GM19397 (cell line): Measurements from ENCODE around the gene C2CD2.

Experiments
- ATAC-seq: cut with Tn5 transposase; IDR thresholded peaks from one replicate; pipeline ENCODE4 v1.9.1; 2021; ENCODE audit warnings: mild to moderate bottlenecking, moderate library complexity; ENCODE audit not compliant: unreplicated experiment

Gene C2CD2

DNA sequence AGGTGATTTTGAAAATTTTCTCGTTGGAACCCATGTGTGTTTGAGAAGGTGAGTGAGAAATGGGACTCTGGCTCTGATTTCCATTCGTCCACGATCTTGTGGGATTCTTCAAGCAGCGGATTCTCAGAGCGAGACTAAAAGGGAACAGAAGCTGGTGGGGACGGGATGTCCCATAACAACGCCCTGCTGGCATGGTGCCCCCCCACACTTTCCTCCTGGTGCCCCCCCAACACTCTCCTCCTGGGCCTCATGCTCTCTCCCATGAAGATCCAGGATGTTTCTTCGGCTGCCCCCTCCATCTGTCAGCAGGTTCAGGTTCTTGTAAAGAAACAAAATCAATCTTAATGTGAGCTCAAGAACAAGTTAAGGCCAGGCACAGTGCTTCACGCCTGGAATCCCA lies 103.7 kb downstream of the C2CD2 start:
- ATAC-seq = no peak

DNA sequence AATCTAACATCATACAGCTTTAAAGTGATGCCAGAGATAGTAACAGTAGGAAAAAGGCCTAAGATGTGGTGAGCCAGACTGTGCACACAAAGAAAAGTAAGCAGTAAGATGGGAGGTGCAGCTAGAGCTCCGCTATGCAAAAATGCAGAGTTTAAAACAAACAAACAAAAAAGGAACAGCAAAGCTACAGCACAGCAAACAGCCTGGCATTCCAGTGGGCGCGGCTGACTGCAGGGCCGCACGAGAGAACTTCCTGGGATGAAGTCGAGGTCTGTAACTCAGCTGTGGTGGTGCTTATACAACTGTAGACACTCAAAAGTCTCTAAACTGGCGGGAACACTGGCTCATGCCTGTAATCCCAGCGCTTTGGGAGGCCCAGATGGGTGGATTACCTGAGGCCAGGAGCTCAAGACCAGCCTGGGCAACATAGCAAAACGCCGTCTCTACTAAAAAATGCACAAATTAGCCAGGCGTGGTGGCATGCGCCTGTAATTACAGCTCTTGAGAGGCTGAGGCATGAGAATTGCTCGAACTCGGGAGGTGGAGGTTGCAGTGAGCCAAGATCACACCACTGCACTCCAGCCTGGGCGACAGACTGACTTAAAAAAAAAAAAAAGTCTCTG lies 104.7 kb downstream of the C2CD2 start:
- ATAC-seq = no peak

DNA sequence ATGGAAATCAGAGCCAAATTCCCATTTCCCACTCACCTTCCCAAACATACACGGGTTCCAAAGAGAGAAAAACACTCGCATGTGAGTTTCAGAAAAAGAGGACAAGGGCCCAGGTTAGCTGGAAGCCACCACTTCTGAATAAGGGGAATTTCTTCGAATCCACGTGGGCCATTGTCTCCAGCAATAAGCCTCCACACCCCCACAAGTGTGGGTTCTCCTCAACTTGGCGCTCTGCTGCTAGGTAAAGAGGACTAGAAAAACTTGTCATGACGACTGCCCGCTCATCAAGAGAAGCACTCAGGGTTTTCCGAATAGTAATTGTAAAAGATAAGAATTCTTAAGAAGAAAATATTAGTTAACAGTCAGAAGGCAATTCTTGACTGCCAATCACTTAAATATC lies 105.3 kb downstream of the C2CD2 start:
- ATAC-seq = no peak

DNA sequence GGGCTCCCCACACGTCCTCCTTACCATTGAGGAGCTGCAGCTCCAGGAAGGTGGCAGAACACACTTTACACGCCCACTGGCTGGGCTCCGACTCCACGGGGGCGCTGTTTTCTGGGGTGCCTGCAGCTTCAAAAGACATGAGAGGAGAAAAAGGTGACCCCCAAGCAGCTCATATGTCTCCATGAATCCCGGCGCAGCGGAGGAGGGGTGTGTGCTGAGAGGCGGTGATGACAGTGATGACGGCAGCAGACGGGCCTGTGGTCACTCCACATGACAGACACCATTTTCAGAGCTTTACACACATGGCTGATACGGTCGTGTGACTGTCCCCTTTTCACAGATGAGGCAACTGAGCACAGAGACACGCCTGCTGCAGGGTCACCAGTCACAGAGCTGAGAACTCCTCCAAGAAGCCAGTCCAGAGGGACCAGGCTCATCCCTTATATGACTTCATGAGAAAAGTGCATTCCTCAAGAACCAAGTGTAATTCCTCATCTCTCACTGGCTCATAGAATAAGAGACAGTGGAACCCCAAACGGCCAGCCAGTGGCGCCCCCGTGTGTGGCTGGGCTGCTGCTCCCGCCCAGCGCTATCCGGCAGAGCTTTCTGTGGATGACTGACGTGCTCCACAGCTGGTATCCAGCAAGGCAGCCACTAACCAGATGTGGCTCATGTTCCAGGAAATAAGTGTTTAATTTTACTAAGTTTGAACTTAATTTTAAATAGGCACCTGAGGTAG lies 106.6 kb downstream of the C2CD2 start:
- ATAC-seq = no peak

DNA sequence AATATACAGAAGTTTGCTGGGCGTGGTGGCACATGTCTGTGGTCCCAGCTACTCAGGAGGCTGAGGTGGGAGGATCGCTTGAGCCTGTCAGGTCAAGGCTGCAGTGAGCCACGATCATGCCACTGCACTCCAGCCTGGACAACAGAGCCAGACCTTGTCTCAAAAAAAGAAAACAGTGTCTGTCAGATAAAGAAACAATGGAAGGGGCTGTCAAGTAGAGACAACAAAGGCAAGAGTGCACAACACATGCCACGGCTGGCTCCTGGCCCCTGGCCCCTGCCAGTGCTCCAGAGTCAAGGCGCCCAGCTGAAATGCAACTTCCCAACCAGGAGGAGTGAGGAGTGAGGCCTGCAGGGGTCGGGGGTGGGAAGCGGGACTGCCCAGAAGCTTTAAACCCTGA lies 107.3 kb downstream of the C2CD2 start:
- no peak for ATAC-seq

DNA sequence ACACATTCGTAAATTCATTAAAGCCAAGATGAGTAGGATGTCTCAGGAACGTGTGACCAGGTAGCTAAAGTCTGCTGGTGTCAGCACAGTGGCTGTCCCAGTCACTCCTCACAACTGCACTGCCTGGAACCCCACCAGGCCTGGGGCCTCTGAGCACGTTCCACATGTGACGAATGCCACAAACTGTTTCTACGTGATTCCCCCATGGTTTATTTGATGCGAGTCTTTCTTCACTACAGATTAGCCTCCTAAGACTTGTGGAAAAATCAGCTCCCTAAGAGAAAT lies 107.8 kb downstream of the C2CD2 start:
- ATAC-seq = no peak

DNA sequence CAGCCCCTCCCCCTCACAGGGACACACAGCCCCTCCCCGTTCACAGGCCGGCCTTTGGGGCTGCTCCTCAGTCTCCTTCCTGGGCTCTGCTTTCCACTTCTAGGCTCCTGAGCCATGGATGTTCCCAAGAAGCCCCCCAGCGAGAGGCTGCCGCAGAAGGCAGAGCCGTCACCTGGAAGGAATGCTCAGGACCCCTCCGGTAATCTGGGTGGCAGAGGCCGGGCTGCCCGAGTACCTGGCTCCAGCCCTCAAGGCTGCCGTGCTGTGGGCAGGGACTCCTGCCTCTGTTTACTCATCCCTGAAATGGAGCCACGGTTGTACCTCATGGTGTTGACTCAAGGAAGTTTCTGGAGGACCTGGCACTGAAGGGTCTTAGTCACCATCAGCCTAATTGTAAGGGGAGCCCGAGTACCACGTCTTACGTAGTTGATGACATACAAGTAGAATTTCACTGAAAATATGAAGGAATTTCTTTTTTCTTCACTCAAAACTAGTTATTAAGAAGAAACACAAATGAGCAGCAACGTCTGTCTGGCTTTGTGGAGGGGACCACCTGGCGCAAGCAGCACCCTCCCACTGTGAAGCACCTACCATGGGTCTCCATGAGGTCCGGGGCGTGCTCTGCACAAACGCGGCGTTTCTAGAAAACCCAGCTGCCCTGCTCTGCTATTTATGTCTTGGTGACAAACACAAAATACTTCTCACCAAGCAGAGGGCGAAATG lies 108.3 kb downstream of the C2CD2 start:
- ATAC-seq = no peak

DNA sequence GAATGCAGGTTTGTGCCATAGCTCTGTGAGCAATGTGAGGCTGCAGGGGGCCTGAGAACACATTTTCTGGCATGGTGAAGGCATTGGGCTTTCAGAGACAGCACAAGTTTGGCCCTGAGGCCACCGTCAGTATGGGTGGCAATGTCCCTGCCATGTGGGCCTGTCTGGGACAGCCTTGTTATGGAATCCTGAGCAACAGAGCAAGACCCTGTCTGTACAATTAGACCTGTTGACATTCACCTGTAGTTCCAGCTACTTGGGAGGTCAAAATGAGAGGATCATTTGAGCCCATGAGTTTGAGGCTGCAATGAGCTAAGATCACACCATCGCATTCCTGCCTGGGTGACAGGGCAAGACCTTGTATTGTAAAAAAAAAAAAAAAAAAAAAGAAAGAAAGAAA lies 110.2 kb downstream of the C2CD2 start:
- ATAC-seq = no peak

DNA sequence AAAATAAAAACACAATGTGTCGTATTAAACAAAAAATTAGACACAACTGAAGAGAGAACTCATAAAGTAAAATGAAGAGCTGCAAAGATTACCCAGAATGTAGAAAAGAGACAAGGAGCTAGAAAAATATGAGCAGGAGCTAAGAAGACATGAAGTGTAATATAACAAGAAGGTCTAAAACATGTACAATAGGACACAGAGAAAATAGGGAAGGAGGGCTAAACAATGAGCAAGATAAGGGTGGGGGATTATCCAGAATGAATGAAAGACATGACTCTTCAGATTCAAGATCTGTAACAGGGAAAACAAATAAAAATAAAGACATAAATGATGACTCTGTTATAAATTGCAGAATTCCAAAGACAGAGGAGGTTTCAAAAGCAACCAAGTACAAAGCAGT lies 112.9 kb downstream of the C2CD2 start:
- no peak for ATAC-seq

DNA sequence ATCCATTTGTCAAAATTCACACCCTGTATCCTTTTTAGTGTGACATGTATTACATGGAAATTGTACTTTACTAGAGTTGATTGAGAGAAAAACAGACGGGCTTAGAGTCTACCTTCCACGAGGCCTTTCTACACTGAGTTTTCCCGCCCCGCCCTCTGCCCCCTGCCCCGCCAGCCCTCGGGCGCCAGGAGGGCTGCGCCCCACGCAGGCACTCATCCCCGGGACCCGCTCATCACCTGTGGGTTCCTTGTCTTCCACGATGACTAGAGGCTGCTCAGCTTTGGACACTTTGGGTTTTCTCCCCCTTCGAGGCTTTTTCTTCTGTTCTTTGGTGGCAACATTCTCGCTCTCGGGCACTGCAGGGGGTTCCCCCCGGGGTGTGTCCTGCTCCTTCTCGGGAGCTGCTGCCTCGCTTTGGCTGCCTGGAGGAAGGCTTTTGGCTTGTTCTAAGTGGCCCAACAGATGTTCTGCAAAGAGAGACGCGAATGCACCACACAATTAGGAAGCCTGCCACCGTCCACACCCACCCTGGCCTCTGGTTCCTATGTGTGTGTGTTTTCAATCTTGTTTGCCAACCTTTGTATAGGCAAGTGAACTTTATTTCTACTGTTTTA lies 114.3 kb downstream of the C2CD2 start:
- no peak for ATAC-seq

DNA sequence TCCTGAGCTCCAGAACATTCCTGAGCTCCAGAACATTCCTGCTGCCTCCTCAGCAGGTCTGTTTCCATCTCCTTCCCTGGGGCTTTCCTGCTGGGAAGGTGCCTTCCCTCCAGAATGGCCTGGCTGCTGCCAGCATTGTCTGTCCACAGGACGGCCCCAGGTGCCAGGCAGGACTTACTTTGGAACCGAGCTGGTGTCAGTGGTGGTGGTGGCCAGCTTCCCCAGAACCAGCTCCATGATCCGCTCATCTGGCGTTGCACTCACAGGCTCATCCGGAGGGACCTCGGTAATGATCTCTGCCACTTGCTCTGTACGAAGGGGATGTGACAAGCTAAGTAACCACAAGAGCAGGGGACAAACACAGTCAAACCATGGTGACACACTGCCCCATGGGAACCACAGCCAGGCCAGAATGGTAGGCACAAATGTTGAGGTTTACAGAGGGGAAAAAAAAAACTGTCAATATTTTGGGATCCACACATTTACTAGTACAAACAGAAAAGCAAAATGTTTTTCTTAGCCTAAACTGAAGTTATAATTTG lies 116.0 kb downstream of the C2CD2 start:
- no peak for ATAC-seq

DNA sequence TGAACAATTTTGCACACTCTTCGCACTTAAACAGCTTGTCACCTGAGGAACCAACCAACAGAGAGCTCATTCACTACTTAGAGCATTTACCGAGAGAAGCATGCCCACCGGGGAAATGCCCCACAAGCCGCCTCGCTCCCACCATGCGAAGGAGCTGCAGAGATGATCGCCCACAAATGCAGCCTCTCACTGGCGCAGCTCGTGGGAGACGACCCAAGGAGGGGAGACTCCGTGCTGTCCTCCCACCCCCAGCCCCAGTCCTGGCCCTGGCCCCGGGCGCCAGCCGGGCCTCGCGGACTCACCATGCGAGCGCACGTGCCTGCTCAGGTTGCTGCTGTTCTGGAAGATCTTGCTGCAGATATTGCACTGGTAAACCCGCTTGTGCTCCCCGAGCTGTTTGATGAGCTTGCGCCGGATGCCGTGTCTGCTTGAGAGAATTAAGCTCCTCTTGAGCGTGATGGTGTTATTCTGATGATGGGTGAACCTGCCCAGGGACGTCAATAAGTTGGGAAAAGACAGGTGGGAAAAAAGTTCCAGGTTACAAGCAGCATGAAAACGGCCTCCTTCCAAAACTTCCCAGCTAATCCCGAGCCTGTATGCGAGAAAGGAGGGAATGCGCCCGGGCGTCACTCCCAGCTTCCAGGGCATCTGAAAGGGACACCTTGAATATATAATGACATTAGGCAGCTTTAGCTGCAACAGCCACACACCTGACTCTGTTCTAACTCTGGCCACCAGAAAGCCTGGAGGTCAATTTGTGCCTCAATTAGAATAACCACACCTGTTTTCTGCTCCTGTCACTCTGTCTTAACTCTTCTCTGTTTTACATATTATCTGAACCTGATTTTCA lies 117.4 kb downstream of the C2CD2 start:
- ATAC-seq = no peak

DNA sequence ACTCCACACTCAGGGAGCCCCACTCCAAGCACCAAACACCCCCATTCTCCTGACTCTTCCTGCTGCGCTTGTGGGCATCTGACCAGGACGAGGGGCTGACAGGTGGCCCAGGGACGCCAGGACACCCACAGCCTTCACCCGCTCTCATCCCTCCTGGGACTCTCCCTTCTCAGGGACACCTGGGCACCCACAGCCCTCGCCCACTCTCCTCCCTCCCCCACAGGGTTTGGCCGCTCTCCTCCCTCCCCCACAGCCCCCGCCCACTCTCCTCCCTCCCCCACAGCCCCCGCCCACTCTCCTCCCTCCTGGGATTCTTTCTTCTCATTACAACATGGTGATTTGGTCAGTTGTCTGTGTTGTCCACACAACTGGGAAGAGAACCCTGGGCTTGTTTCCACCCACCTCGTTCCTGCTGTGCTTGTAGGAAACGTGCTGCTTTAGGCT lies 118.1 kb downstream of the C2CD2 start:
- ATAC-seq = no peak
